GM12891 (cell line): Measurements from ENCODE around the gene SUCNR1.

Source experiments
- DNase-seq: peaks from one replicate; pipeline ENCODE4 v3.0.0; 2011; ENCODE audit warnings: low spot score; ENCODE audit not compliant: insufficient read length
- FAIRE-seq: peaks from 2 replicates; lab custom pipeline; 2011; peaks lifted over from hg19 to GRCh38; lab: Jason Lieb, UNC
- PAX5 ChIP-seq: IDR thresholded peaks from 2 replicates; pipeline ENCODE4 v1.6.1; 2011; ENCODE audit warnings: low read length, moderate library complexity, mild to moderate bottlenecking; ENCODE audit not compliant: insufficient read depth, severe bottlenecking
- POLR2A ChIP-seq: IDR thresholded peaks from 2 replicates; pipeline ENCODE4 v1.6.1; 2011; ENCODE audit warnings: low read depth, low read length, control low read depth
- POLR2AphosphoS5 ChIP-seq: IDR thresholded peaks from 2 replicates; pipeline ENCODE4 v1.6.1; 2011; ENCODE audit warnings: low read depth, low read length, control low read depth
- POU2F2 ChIP-seq: IDR thresholded peaks from 2 replicates; pipeline ENCODE4 v1.6.1; 2011; ENCODE audit warnings: low read depth, mild to moderate bottlenecking, control low read depth, low read length, moderate library complexity
- SPI1 ChIP-seq: IDR thresholded peaks from 2 replicates; pipeline ENCODE4 v1.6.1; 2011; ENCODE audit warnings: low read depth, low read length, control low read depth
- TAF1 ChIP-seq: IDR thresholded peaks from 2 replicates; pipeline ENCODE4 v1.6.1; 2011; ENCODE audit warnings: low read depth, low read length, control low read depth

Gene SUCNR1

GRCh38 chr3:151899996-151900395, 26.6 kb downstream of the SUCNR1 start:
- DNase-seq (no peak), FAIRE-seq (no peak)
- TF ChIP-seq SPI1: no peak
- no peak for TF ChIP-seq PAX5
- TF ChIP-seq TAF1: no peak
- TF ChIP-seq POLR2A: no peak
- no peak for TF ChIP-seq POU2F2
- TF ChIP-seq POLR2AphosphoS5: no peak

- no peak for DNase-seq
- TF ChIP-seq POU2F2 (no peak), POLR2AphosphoS5 (no peak), TAF1 (no peak), SPI1 (no peak), POLR2A (no peak), PAX5 (no peak)
- no peak for FAIRE-seq
These were observed 27.0 kb downstream of the SUCNR1 start for GRCh38 chr3:151900460-151900859.

GRCh38 chr3:151900884-151901643, 27.6 kb downstream of the SUCNR1 start:
- DNase-seq (no peak), FAIRE-seq (no peak)
- no peak for TF ChIP-seq POLR2A
- no peak for TF ChIP-seq SPI1
- TF ChIP-seq POLR2AphosphoS5: no peak
- no peak for TF ChIP-seq TAF1
- TF ChIP-seq POU2F2: no peak
- no peak for TF ChIP-seq PAX5

GRCh38 chr3:151901644-151902285, 28.3 kb downstream of the SUCNR1 start:
- TF ChIP-seq POLR2A: no peak
- TF ChIP-seq SPI1: no peak
- TF ChIP-seq POLR2AphosphoS5: no peak
- TF ChIP-seq PAX5: no peak
- TF ChIP-seq TAF1: no peak
- TF ChIP-seq POU2F2: no peak
- no peak for FAIRE-seq
- no peak for DNase-seq

GRCh38 chr3:151903501-151903991, 30.1 kb downstream of the SUCNR1 start:
- DNase-seq (no peak), FAIRE-seq (no peak)

GRCh38 chr3:151905647-151906046, 32.2 kb downstream of the SUCNR1 start:
- FAIRE-seq: no peak
- DNase-seq: no peak
- no peak for TF ChIP-seq POU2F2
- TF ChIP-seq POLR2A: no peak
- no peak for TF ChIP-seq PAX5
- TF ChIP-seq POLR2AphosphoS5: no peak
- TF ChIP-seq TAF1: no peak
- TF ChIP-seq SPI1: no peak

More at GRCh38 chr3:151903501-151903991, 30.1 kb downstream of the SUCNR1 start:
- TF ChIP-seq POLR2AphosphoS5 (no peak), TAF1 (no peak), PAX5 (no peak), SPI1 (no peak), POLR2A (no peak), POU2F2 (no peak)

- no peak for DNase-seq
- TF ChIP-seq SPI1: no peak
- TF ChIP-seq PAX5: no peak
- TF ChIP-seq POU2F2: no peak
- no peak for TF ChIP-seq TAF1
- no peak for TF ChIP-seq POLR2A
- no peak for TF ChIP-seq POLR2AphosphoS5
- no peak for FAIRE-seq
These were observed 33.3 kb downstream of the SUCNR1 start for GRCh38 chr3:151906751-151907150.

- FAIRE-seq: no peak
- no peak for TF ChIP-seq POU2F2
- TF ChIP-seq PAX5: no peak
- no peak for TF ChIP-seq SPI1
These were observed 35.0 kb downstream of the SUCNR1 start for GRCh38 chr3:151908399-151908798.

GRCh38 chr3:151909681-151910405, 36.4 kb downstream of the SUCNR1 start:
- TF ChIP-seq POLR2AphosphoS5 (no peak), TAF1 (no peak), POU2F2 (no peak), PAX5 (no peak), SPI1 (no peak), POLR2A (no peak)
- DNase-seq (no peak), FAIRE-seq (no peak)

More at GRCh38 chr3:151908399-151908798, 35.0 kb downstream of the SUCNR1 start:
- DNase-seq: no peak
